Bronchial epithelial cell (primary cell): ENCODE results near the gene LGALS8. TPM values are rescaled to one million over a fixed set of nuclear protein-coding genes. Genes with fewer than 3 reads are reported as not detected.

ENCODE experiments used
- DNase-seq: peaks from one replicate; pipeline ENCODE4 v3.0.0-alpha.2; 2010; ENCODE audit warnings: low read depth
- FAIRE-seq: peaks from 2 replicates; lab custom pipeline; 2011; peaks lifted over from hg19 to GRCh38; lab: Jason Lieb, UNC
- H3K27me3 ChIP-seq: 2 replicates; pipeline ENCODE4 v1.5.1; 2011; ENCODE audit warnings: low read length; ENCODE audit not compliant: control insufficient read depth, insufficient read depth
- H3K36me3 ChIP-seq: 2 replicates; pipeline ENCODE4 v1.5.1; 2011; ENCODE audit warnings: low read length; ENCODE audit not compliant: control insufficient read depth, insufficient read depth
- H3K4me3 ChIP-seq: 2 replicates; pipeline ENCODE4 v1.5.1; 2011; ENCODE audit warnings: mild to moderate bottlenecking, low read depth, low read length, control low read depth
- CTCF ChIP-seq: IDR thresholded peaks from 2 replicates; pipeline ENCODE4 v1.5.1; 2011; ENCODE audit warnings: mild to moderate bottlenecking, moderate library complexity, low read length, control low read depth, inconsistent platforms; ENCODE audit not compliant: insufficient read depth, severe bottlenecking
- total RNA-seq: library from RNA; depleted of rRNA; stranded (reverse); fragments of >200 nt; gene quantifications from 2 replicates; pipeline ENCODE4 v1.2.1, GENCODE V29; 2014

Gene LGALS8
- total RNA-seq, 1 donor from 2014 or later: 49.2 TPM

- Histone ChIP-seq H3K4me3 (no peak overlapping the region), H3K36me3 (peaks cover 7% of the 10 kb centered on the region), H3K27me3 (no peaks in the 10 kb centered on the region)
- DNase-seq (no peak), FAIRE-seq (no peak)
- no peak for TF ChIP-seq CTCF
Measured at GRCh38 chr1:236530959-236531358, 7.2 kb downstream of the LGALS8 start.

GRCh38 chr1:236532850-236533249 lies 9.1 kb downstream of the LGALS8 start:
- FAIRE-seq: no peak
- no peaks in the 10 kb centered on the region for H3K27me3 ChIP-seq
- no peak overlapping the region for H3K4me3 ChIP-seq
- no peak for DNase-seq
- H3K36me3 ChIP-seq: peaks cover 9% of the 10 kb centered on the region
- no peak for TF ChIP-seq CTCF

- no peak for TF ChIP-seq CTCF
- DNase-seq (peak; percentile 76), FAIRE-seq (no peak)
- no peak overlapping the region for H3K4me3 ChIP-seq
- no peaks in the 10 kb centered on the region for H3K27me3 ChIP-seq
- peaks cover 13% of the 10 kb centered on the region for H3K36me3 ChIP-seq
Measured at GRCh38 chr1:236534151-236534651, 10.4 kb downstream of the LGALS8 start.

- Histone ChIP-seq H3K36me3 (peaks cover 15% of the 10 kb centered on the region), H3K4me3 (no peak overlapping the region), H3K27me3 (no peaks in the 10 kb centered on the region)
- no peak for FAIRE-seq
- DNase-seq: no peak
- TF ChIP-seq CTCF: no peak
Measured at GRCh38 chr1:236535190-236535589, 11.4 kb downstream of the LGALS8 start.

- Histone ChIP-seq H3K4me3 (no peak overlapping the region), H3K36me3 (peaks cover 15% of the 10 kb centered on the region), H3K27me3 (no peaks in the 10 kb centered on the region)
- no peak for TF ChIP-seq CTCF
- FAIRE-seq: no peak
- DNase-seq: no peak
Measured at GRCh38 chr1:236535662-236536161, 11.9 kb downstream of the LGALS8 start.

- Histone ChIP-seq H3K4me3 (no peak overlapping the region), H3K27me3 (no peaks in the 10 kb centered on the region), H3K36me3 (peaks cover 15% of the 10 kb centered on the region)
- DNase-seq (no peak), FAIRE-seq (no peak)
- no peak for TF ChIP-seq CTCF
Measured at GRCh38 chr1:236536540-236536939, 12.8 kb downstream of the LGALS8 start.
